Measurements from ENCODE around the gene OGN. TPM values are rescaled to one million over a fixed set of nuclear protein-coding genes. Genes with fewer than 3 reads are reported as not detected.

OGN gene
- total RNA-seq, 1 experiment from 2014 or later = not detected

DNA sequence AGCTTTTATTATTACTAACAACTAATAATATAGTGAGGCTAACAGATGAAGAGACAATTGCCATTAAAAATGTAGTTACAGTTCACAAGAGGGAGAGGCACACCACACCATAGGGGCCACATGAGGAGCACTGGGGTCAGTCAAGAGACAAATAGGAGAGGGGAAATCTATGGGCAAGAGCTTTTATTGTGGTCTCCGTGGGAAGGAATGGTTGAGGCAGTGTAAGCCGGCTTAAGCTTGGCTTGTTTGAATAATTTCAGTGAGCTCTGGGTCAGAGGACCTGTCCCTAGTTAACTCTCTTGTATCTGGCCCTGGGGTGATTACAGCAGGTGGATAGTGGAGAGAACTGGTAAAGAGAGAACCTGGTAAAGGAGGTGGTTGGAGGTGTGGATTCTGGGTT, 35.3 kb downstream of the OGN start:
- in situ Hi-C loops (cut with HindIII; ENCODE audit: low pct_unique_long_range_greater_than_20kb, low sequenced_read_pairs) = no loop called here
- no peak for DNase-seq (ENCODE audit: low read depth)

DNA sequence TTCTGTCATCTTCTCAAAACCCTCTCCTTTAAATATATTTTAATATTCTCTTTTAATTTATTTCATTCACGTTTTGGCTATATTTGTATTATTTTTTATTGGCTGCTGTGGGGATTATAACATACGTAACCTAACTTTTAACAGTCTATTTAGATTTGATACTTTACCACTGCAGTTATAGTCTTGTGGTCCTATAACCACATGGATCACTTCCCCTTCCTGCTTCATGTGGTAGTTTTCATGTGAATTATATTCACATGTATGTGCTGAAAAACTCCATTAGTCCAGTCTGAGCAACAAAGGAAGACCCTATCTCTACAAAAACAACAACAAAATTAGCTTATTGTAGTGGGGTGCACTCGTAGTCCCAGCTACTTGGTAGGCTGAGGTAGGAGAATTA, 44.3 kb downstream of the OGN start:
- no peak for DNase-seq (ENCODE audit: low read depth)
- in situ Hi-C loops (cut with HindIII; ENCODE audit: low pct_unique_long_range_greater_than_20kb, low sequenced_read_pairs) = no loop called here

DNA sequence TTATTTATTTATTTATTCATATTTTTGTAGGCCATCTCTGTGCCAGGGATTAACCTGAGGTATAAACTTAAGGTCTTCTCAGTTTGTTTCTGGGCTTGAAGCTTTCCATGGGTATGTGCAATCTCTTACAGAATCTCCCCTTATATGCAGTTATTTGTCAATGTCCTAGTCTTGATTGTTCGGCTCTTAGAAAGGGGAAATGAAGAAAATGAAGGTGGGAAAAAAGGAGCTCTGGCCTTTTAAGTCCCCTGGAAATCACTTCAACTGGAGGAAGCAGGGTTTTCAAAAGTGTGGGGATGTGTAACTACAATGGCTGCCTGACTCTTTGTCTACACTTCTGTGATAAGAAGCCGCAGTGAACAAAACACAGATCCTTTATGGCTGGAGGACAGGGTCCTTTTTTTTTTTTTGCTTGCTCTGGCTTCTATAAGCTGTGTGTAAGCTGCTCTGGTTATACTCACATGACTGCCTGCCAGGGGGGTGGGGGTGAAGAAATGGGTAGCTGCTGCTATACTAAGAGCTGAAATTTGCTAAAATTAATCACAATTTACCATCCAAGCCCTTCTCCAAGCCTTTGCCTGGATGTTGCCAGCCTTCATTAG, 44.9 kb downstream of the OGN start:
- in situ Hi-C loops (cut with HindIII; ENCODE audit: low pct_unique_long_range_greater_than_20kb, low sequenced_read_pairs) = no loop called here
- DNase-seq (ENCODE audit: low read depth) = no peak

DNA sequence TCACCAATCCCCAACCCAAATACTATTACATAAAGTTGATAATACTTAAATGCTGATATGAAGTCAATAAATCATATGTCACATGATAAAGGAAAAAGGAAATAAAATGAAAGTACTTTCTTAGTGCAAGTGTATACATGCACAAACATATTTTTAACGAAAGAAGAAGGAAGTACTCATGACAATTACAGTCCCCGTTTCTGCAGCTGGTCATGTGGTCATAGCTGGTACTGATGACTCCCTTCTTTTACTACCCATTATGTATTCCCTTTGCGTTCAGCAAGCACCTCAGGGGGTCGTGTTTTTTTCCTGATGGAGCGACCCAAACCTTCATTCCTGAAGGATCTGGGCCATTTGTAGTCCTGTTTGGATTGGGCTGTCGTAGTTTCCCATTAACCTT, 51.3 kb downstream of the OGN start:
- no peak for DNase-seq (ENCODE audit: low read depth)
- in situ Hi-C loops (cut with HindIII; ENCODE audit: low pct_unique_long_range_greater_than_20kb, low sequenced_read_pairs) = no loop called here

DNA sequence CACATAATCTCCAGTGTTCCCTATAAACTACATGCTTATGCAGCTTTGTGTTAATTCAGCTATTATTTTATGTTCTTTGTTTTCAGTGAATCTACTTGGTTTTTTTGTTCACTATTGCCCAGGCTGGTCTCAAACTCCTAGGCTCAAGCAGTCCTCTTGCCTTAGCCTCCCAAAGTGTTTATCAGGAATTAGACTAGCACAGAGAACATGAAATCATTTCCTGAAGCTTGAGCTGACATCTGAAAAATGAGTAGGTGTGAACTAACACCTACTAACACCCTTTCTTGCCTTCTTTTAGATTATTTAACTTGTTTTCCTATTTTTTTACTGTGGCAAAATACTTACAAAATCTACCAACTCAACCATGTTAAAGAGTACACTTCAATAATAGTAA, 53.6 kb downstream of the OGN start:
- no peak for DNase-seq (ENCODE audit: low read depth)
- in situ Hi-C loops (cut with HindIII; ENCODE audit: low pct_unique_long_range_greater_than_20kb, low sequenced_read_pairs) = no loop called here

DNA sequence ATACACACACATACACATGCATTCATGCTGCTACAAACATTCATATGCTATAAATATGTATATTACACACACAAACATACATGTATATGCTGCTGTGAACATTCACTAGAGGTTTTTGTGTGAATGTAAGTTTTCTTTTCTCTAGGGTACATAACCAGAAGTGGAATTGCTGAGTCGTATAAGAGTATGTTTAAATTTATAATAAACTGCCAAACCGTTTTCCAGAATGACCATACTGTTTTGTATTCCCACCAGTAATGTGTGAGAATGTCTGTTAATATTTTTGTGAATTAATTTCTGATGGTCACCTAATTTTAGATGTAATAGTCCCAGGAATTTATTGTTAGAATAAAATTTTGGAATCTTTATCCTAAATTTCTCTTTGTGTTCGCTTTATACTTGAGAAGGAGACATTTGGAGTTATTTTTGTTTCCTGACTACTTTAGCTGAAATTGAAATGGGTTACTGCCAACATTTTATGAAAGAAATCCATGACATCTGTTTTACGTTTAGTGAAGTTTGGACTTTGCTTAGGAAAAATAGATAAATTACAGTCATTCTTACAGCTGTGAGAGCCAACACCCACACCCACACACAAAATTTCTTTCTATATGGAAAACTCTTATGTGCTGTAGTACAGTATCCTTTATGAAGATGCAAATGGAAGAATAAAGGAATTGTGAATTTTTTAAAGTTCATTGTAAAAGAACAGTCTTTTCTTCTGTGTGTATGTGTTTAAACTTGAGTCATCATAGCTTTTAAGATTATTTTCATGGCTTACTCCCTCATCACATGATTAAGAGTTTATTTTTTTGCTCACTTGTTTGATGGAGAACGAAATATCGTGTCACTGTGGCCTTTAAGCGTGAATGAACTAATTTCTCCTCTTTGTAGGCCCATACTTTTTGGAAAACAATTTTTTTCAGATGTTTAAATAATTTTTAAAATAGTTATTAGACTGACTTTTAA, 54.3 kb downstream of the OGN start:
- in situ Hi-C loops (cut with HindIII; ENCODE audit: low pct_unique_long_range_greater_than_20kb, low sequenced_read_pairs) = no loop called here
- no peak for DNase-seq (ENCODE audit: low read depth)

DNA sequence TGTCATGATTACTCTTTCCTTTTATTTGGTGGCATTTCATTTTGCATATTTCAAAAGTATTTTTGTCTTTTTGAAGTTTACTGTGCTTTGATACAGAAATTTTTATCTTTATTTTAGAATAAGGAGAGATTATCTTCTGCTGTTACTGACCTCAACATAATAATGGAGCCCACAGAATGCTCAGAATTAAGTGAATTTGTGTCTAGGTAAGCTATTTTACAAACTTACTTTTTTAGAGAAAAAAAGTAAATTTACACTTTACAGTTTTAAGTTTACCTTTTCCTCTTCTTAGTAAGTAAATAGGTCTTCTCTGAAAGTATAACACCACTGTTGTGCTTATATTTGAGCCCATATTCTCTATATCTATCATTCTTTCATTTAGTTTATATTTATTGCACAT, 58.8 kb downstream of the OGN start:
- DNase-seq (ENCODE audit: low read depth) = no peak
- in situ Hi-C loops (cut with HindIII; ENCODE audit: low pct_unique_long_range_greater_than_20kb, low sequenced_read_pairs) = no loop called here

DNA sequence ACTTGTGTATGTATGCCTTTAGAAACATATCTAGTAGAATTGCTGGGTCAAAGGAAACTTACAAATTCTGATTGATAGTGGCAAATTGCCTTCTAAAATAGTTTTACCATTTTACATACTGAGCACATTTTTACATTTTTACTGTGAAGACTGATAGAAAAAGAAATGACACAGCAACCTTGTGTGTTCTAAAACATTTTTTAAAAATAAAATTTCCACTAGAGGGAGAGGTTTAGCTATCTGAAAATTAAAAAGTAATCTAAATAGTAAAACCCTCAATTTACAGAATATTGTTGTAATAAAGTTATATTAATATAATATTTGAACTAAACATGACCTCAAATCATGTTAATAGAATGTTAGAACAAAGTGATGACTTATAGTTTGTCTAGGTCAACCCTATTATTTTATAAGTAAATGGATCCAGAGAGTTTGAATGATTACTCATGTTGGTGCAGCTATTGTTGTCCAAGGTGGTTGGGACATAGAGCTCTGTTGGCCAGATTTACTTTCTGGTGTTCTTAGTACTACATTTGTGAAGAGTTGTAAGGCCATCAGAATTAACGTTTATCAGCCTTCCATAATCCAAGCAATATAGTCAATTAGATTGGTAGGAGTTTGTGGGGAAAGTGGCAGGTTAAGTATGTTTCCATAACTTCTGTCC, 61.4 kb downstream of the OGN start:
- in situ Hi-C loops (cut with HindIII; ENCODE audit: low pct_unique_long_range_greater_than_20kb, low sequenced_read_pairs) = no loop called here
- no peak for DNase-seq (ENCODE audit: low read depth)

DNA sequence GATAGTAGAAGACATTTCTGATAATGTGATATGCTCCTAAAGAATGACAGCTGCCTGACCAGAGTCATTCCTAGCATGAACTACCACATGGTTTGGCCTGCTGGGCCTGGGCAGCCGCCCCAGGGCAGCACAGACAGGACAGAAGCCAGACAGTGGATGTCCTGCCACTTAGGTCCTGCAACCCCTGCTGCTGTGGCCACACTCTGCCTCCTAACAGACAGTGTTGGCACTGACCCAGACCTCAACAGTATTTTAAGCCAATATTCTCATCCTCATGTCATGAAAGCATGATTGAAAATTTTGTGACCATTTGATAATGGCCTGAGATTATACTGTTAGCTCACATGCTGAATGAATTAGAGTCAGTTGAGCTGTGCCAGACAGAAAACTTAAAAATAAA, 62.8 kb downstream of the OGN start:
- no peak for DNase-seq (ENCODE audit: low read depth)
- in situ Hi-C loops (cut with HindIII; ENCODE audit: low pct_unique_long_range_greater_than_20kb, low sequenced_read_pairs) = no loop called here

DNA sequence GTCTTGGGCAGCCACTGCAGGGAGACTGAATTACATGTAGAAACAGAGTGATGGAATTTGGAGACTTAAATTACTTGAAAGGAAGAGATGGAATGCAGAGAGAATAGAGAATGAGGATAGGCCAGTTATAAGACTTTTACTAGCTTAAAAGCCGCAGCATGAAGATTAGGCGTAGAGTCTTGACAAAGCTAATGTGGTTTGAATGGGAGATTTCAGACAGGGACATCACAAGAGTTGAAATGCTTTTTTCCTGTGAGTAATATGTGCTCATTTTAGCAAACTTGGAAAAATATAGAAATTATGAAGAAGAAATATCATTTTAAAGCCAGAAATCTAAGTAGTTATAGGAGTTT, 71.1 kb downstream of the OGN start:
- DNase-seq (ENCODE audit: low read depth) = no peak
- in situ Hi-C loops (cut with HindIII; ENCODE audit: low pct_unique_long_range_greater_than_20kb, low sequenced_read_pairs) = no loop called here

Other genes starting within 250 kb of the OGN start
- 112 and 127 TPM in 2 replicates for gene IARS1, start 110.9 kb downstream of the OGN start, total RNA-seq (2014; rRNA removed; shearing (Covaris generic); ENCODE audit: low replicate concordance)
- 3.3 and 10.9 TPM in 2 replicates for gene NOL8, start 79.2 kb downstream of the OGN start, total RNA-seq (2014; rRNA removed; shearing (Covaris generic); ENCODE audit: low replicate concordance)
- gene CENPP, start 78.6 kb downstream of the OGN start, total RNA-seq (2014; rRNA removed; shearing (Covaris generic); ENCODE audit: low replicate concordance) = 0.90 and 3.6 TPM in 2 replicates
- gene OMD, start 19.9 kb upstream of the OGN start, total RNA-seq (2014; rRNA removed; shearing (Covaris generic); ENCODE audit: low replicate concordance) = not detected in 2 replicates
- not detected in 2 replicates for gene ASPN, start 77.9 kb upstream of the OGN start, total RNA-seq (2014; rRNA removed; shearing (Covaris generic); ENCODE audit: low replicate concordance)
- gene ECM2, start 131.4 kb upstream of the OGN start, total RNA-seq (2014; rRNA removed; shearing (Covaris generic); ENCODE audit: low replicate concordance) = not detected in 2 replicates

Data from Caki2 (cell line).